ENCODE results near the gene EIF3J. TPM values are rescaled to one million over a fixed set of nuclear protein-coding genes. Genes with fewer than 3 reads are reported as not detected.

EIF3J gene
- total RNA-seq, 4 donors from 2014 or later: 49.3 to 115 (median 54.5) TPM

GRCh38 chr15:44545913-44546802 lies 9.2 kb downstream of the EIF3J start:
- TF ChIP-seq CTCF (IDR thresholded peaks at IDR 0.05; ENCODE audit: low read depth): no peak

DNA sequence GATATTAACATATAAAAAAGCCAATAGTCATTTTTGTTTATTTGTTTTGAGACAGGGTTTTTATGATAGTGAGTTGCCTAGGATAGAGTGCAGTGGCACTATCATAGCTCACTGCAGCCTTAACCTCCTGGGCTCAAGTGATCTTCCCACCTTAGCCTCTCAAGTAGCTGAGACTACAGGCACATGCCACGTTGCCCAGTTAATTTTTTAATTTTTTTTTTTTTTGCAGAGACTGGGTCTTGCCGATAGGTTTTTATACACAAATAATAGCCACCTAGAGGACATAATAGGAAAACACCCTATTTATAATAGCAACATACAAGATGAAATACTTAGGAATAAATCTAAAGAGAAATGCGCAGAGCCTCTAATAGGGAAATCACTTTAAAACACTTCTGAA lies 13.3 kb downstream of the EIF3J start:
- TF ChIP-seq CTCF (IDR thresholded peaks at IDR 0.05; ENCODE audit: low read depth): no peak

DNA sequence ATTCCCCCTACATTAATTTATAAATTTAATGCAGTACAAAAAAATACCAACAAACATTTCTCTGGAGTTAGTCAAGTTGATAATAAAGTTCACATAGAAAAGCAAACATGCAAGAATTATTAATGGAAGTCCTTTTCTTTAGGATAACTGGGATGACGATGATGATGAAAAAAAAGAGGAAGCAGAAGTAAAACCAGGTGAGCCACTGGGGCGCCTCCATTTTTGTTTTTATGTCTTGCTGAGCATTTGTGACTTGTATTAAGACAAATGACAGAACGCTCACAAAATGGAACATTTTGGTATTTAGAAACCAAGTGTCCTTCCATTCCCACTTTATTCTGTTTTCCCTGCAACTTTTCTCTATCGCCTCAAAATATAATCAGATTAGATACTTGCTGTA lies 13.8 kb downstream of the EIF3J start:
- no peak for TF ChIP-seq CTCF (IDR thresholded peaks at IDR 0.05; ENCODE audit: low read depth)

GRCh38 chr15:44554934-44555723 lies 18.2 kb downstream of the EIF3J start:
- TF ChIP-seq CTCF (IDR thresholded peaks at IDR 0.05; ENCODE audit: low read depth): no peak

DNA sequence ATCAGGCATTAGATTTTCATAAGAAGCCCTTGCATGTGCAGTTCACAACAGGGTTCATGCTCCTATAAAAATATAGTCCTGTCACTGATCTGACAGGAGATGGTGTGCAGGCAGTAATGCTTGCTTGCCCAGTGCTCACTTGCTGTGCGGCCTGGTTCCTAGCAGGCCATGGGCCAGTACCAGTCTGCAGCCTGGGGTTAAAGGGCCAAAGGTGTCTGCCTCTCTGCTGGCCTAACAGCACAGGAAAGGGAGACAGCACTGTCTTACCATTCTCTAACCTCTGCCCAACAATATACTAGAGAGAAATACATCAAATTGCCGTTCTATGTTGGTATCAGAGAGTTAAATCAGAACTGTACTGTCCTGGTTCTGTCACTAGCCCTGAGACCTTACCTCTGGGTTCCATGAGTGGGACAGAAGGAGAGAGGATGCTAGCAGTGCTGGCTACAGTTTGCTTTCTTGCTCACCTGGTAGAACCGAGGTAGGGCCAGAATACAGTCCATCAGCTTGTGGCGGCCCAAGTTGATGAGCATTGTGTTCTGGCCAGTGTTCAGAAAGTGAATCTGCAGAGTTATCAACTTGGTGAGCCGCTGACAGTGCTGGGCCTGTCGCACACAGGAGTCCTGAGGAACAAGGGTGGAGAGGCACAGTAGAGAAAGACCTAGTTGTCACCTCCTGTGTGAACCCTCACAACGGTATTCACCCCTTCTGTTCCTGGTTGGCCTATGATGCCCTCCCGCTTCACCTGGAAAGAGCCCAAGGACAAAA lies 28.6 kb downstream of the EIF3J start:
- no peak for TF ChIP-seq CTCF (IDR thresholded peaks at IDR 0.05; ENCODE audit: low read depth)

DNA sequence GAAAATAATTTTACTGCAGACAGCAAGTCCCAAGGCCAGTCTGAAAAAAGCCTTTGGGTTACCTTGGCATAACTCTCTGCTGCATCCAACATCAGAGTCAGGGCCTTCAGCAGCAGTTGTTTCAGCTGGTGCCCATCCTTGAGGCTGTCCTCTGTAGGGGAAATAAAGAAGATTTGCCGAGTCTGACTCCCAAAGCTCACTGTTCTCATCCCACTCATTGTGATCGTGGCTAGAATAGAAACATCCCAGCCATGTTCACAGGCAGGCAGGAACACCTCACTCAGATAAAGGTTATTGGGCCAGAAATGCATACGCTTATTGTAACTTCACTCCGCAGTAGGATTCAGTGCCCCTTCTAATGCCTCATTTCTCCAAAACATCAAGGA lies 29.2 kb downstream of the EIF3J start:
- no peak for TF ChIP-seq CTCF (IDR thresholded peaks at IDR 0.05; ENCODE audit: low read depth)

All from subcutaneous adipose tissue (tissue), 4 donors.